Activated CD8-positive, alpha-beta memory T cell treated with anti-CD3 and anti-CD28 coated beads, Interleukin-2, amount 50 U/mL, for 1 hour (primary cell): ENCODE data around the gene SCYGR6.
"Not testable (repeated sequence)": the region's sequence is repeated elsewhere in the genome, so short reads cannot be mapped to it uniquely, and the experiment has no call there.

ENCODE experiments used
- DNase-seq: peaks from one replicate; pipeline ENCODE4 v3.0.0-alpha.2; 2020; ENCODE audit errors: extremely low read depth

The SCYGR6 gene

GRCh38 chr2:227724394-227725039 is at the start of gene SCYGR6:
Gene SCYGR6, minus strand, starts transcription at chr2:227724757. Its CDS starts 0 bp downstream, at chr2:227724757.
- no peak for DNase-seq

- no peak for DNase-seq
Measured at GRCh38 chr2:227774011-227774624, 49.6 kb upstream of the SCYGR6 start.

GRCh38 chr2:227772932-227773331 is 48.4 kb upstream of the SCYGR6 start:
- no peak for DNase-seq

GRCh38 chr2:227772197-227772661 is 47.7 kb upstream of the SCYGR6 start:
- no peak for DNase-seq

- no peak for DNase-seq
Measured at GRCh38 chr2:227767830-227768229, 43.3 kb upstream of the SCYGR6 start.

- peak; percentile 12 for DNase-seq
Measured at GRCh38 chr2:227766373-227766883, 41.9 kb upstream of the SCYGR6 start.

- no peak for DNase-seq
Measured at GRCh38 chr2:227765788-227766372, 41.3 kb upstream of the SCYGR6 start.

GRCh38 chr2:227761740-227762476 is 37.4 kb upstream of the SCYGR6 start:
- DNase-seq = no peak

GRCh38 chr2:227759411-227760118 is 35.0 kb upstream of the SCYGR6 start:
- no peak for DNase-seq

- not testable (repeated sequence) for DNase-seq
Measured at GRCh38 chr2:227756261-227756660, 31.7 kb upstream of the SCYGR6 start.

GRCh38 chr2:227748079-227748478 is 23.5 kb upstream of the SCYGR6 start:
- no peak for DNase-seq

- no peak for DNase-seq
Measured at GRCh38 chr2:227745594-227745993, 21.0 kb upstream of the SCYGR6 start, which contains the start of gene SCYGR8. Gene SCYGR8, plus strand, starts transcription at chr2:227745894. Its CDS starts 0 bp downstream, at chr2:227745894.

GRCh38 chr2:227740705-227741104 is 16.1 kb upstream of the SCYGR6 start:
- DNase-seq = not testable (repeated sequence)

- no peak for DNase-seq
Measured at GRCh38 chr2:227739351-227739750, 14.8 kb upstream of the SCYGR6 start.

GRCh38 chr2:227728035-227728434 is 3.5 kb upstream of the SCYGR6 start, which contains the start of gene SCYGR7:
Gene SCYGR7, plus strand, starts transcription at chr2:227728335. Its CDS starts 0 bp downstream, at chr2:227728335.
- no peak for DNase-seq

GRCh38 chr2:227722821-227723220 is 1.7 kb downstream of the SCYGR6 start:
- DNase-seq = not testable (repeated sequence)

- DNase-seq = no peak
Measured at GRCh38 chr2:227720680-227721079, 3.9 kb downstream of the SCYGR6 start.

GRCh38 chr2:227719641-227720040 is 4.9 kb downstream of the SCYGR6 start:
- DNase-seq = no peak

- no peak for DNase-seq
Measured at GRCh38 chr2:227717687-227718567, 6.6 kb downstream of the SCYGR6 start, which contains the start of gene SLC19A3. Gene SLC19A3, minus strand, starts transcription at chr2:227718028. Its CDS starts 15,710 bp downstream, at chr2:227702318.

- no peak for DNase-seq
Measured at GRCh38 chr2:227716501-227716900, 8.1 kb downstream of the SCYGR6 start.
